NAMALWA (cell line): Measurements from ENCODE around the gene SFSWAP.
A peak's percentile ranks its signal among the peaks of the same experiment; 100 is the strongest.
"Not testable (repeated sequence)": the region's sequence is repeated elsewhere in the genome, so short reads cannot be mapped to it uniquely, and the experiment has no call there.

Source experiments
- DNase-seq: peaks from one replicate; pipeline ENCODE4 v3.0.0-alpha.2; 2015; ENCODE audit warnings: low spot score

The SFSWAP gene

GRCh38 chr12:131710464-131711457 is at the start of gene SFSWAP:
TSS of gene SFSWAP (plus strand) at chr12:131711090. CDS start at chr12:131711230, 140 bp downstream.
- DNase-seq: peak; percentile 79

- DNase-seq: not testable (repeated sequence)
These were observed 49.5 kb upstream of the SFSWAP start for GRCh38 chr12:131661170-131661985.

DNA sequence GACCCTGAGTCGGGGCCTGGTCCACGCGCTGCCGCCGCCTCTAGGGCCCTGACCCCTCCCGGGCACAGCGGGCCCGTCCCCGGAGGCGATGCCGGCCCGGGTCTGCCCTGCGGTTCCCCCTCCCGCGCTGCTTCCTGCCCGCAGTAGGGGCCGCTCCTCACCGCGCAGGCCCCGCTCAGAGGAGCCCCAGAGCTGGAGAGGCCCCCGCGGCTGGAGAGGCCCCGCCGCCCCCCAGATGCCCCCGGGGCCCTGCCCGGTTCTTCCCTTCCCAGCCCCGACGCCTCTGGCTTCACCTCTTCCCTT is 49.0 kb upstream of the SFSWAP start:
- DNase-seq: not testable (repeated sequence)

GRCh38 chr12:131662346-131662745 is 48.5 kb upstream of the SFSWAP start:
- not testable (repeated sequence) for DNase-seq

GRCh38 chr12:131665666-131666065 is 45.2 kb upstream of the SFSWAP start:
- not testable (repeated sequence) for DNase-seq

DNA sequence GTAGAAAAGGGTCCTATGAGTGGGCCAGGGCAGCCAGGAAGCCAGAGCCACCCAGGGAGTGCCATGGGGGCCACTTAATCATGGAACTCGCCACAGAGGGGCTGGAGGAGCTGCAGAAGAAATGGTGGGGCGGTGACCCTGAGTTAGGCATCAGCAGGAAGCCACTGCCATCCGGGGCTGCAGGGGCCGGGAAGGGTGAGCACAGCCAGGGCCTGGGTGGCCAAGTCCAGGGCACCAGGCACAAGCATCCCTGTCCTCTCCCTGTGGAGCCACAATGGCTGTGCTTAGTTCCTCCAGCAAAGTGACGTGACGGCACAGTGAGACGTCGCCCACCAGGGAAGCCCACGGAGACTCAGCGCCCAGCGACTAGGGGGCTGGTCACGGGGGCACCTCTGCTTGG is 44.4 kb upstream of the SFSWAP start:
- not testable (repeated sequence) for DNase-seq

GRCh38 chr12:131666978-131667601 is 43.8 kb upstream of the SFSWAP start:
- DNase-seq: peak; percentile 18

DNA sequence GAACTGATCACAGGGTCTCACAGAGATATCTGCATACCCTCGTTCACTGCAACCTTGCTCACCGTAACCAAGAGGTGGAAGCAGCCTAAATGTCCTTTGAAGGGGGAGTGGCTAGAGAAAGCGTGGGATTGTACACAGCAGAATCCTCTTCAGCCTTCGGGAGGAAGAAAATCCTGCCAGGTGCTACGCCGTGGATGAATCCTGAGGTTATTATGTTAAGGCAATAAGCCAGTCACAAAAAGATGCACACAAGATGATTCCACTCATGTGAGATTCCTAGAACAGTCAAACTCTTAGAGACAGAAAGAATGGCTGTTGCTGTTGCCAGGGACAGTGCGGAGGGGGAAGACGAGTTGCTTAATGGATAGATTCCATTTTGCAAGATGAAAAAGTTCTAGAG is 39.6 kb upstream of the SFSWAP start:
- DNase-seq: no peak

- DNase-seq: no peak
These were observed 39.0 kb upstream of the SFSWAP start for GRCh38 chr12:131671871-131672270.

DNA sequence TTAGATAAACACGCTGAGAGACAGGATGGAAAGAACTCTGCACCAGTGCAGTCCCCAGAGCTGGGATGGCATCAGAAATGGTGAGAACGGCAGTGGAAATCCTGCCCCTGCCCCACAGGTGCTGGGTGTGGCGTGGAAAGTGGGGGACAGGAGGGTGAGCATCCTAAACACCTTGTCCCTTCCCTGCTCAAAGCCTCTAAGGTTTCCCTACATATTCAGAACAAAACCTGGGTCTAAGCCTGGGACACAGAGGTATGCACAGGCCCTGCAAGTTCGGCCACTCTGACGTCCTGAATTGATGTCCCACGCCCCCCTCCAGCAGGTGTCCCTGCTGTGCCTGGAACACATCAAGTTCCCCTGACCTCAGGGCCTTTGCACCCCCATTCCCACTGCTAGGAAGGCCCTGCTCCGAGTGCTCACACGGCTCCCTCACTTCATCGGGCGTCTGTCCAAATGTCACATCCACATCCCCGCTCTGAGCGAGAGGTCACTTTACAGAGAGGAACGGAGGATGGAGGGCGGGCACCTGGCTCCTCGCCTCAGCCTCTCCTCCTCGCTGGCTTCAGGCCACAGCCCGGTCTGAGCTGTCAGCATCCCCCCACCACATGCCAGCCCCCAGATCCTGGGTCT is 38.5 kb upstream of the SFSWAP start:
- no peak for DNase-seq

DNA sequence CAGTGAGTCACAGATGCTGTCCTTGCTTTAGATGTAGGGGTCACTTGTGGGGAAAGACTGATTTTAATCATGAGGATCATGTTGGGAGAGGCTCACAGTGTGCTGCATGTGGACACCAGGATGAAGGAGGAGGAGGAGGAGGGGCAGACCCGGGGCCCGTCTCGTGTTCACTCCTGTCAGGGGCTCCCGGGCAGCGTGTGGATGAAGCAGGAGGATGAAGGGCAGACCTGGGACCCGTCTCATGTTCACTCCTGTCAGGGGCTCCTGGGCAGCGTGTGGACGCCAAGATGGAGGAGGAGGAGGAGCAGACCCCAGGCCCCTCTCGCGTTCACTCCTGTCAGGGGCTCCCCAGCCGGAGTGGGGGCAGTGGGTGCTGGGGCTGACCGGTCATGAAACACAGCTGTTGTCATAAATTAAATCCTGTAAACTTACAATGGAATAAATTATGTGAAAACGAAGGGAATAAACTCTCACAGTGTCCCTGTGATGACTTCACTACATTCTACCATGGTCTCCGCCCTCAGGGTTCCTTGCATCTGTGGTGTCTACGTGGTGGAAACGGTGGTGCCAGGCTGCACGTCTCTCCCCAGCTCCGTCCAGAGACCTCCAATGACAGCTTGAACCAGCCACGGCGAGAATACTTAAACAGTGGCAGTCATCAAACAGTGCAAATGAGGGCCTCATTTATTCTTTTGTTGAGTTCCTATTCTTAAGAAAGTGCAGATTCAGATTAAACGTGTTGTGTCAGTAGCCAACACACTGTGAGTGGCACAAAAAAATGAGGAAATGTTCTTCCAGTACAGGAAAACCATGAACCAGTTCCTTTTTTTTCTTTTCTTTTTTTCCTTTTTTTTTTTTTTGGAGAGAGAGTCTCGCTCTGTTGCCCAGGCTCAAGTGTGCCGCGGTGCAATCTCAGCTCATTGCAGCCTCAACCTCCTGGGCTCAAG is 37.7 kb upstream of the SFSWAP start:
- DNase-seq: no peak

DNA sequence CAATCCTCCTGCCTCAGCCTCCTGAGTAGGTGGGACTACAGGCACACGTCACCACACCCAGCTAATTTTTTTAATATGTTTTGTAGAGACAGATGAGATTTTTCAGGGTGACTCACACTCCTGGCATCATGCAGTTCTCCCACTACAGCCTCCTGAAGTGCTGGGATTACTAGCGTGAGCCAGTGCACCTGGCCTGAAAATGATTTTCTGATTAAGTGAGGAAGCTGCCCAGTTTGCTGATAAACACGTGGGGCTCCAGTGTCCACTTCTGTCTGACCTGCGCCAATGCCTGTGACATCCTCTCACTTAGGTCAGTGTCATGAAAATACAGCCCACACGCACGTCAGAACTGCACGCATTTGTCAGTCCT is 37.0 kb upstream of the SFSWAP start:
- no peak for DNase-seq

- DNase-seq: no peak
These were observed 36.5 kb upstream of the SFSWAP start for GRCh38 chr12:131674373-131674772.

DNA sequence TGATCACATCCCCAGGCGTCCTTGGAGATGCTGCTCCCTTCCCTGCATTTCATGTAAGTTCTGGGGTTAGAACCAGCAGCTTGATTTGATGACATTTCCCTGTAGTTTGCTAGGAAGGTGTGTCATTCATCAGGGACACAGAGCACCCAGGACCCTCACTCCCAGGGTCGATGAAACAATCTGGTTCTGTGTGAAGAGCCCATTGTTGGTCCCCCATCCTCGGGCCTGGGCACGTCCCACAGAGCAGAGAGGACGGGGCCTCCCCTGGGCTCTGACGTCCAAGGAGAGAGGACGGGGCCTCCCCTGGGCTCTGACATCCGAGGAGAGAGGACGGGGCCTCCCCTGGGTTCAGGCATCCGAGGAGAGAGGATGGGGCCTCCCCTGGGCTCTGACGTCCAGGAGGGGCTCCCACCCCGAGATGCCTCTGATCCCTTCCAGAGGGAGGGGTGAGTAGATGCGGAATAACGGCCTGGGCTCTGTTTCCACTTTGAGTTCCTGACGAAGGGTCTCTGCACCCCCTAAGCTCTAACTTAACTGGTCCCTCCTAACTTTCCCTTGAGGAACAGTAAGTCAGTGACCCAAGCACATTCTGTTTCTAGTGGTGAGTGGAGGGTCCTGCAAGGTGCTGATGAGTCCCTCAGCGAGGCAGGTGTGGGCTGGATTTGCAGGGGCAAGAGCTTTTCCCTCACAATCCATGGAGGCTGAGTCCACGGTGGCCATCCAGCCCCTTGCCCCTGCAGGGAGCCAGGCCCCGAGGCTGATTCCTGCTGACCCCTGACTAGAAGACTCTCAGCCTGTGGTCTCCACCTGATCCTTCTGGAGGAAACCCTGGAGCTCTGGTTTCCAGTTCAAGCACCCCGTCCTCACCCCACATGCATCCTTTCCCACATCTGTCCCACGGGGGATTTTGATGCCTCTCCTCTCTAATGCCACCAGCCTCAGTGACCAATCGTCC is 35.5 kb upstream of the SFSWAP start:
- DNase-seq: no peak

- DNase-seq: no peak
These were observed 34.3 kb upstream of the SFSWAP start for GRCh38 chr12:131676544-131676943.

- DNase-seq: not testable (repeated sequence)
These were observed 33.8 kb upstream of the SFSWAP start for GRCh38 chr12:131677067-131677466.

DNA sequence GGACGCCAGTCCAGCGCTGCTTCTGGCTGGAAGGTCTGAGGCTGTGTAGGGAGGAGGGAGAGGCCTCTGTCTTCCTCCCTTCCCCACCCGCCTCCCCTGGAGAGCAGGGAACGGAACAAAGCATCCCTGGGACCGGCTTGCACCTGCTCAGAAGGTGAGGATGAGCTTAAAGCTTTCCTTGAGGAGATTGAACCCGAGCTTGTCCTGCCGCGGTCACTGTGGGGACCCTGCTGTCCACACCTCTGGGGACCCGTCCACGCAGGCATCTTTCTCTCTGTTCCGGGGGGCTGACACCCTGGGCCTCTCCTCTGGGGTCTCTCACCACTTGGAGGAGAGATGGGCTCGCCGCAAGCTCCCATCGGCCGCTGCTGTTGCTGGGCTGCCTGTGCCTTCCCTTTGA is 33.2 kb upstream of the SFSWAP start:
- no peak for DNase-seq

DNA sequence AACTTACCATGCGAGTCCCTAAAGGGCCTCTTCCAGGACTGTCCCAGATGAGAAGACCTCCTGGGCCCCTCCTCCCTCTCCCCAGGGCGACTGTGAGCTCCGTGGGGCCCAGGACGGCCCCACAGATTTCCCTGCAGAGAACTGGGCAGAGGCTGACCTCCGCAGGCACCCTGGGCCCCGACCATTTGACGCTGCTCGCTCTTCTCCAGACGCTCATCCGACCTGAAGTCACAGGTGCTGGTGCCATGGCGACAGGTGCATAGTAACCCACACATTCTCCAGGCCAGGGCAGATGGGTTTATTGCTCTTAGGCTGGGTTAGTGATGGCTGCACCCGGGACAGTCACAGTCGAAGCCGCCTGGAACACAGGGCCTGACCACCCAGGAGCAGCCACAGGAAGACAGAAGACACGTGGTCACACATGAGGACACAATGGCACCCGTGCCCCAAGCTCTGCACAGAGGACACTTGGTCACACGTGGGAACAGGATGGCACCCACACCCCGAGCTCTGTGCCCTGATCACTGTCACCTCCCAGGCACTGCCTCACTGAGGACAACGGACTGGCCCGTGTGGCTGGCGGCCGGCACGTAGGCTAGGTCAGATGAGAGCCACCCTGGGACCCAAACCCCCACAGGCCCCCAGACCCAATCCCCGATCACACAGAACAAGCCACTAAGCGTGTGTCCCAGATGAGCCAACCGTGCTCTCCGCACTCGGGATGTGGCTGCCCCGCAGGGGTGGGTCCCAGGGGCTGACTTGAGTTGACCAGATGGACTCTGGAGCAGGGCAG is 32.3 kb upstream of the SFSWAP start:
- DNase-seq: not testable (repeated sequence)

DNA sequence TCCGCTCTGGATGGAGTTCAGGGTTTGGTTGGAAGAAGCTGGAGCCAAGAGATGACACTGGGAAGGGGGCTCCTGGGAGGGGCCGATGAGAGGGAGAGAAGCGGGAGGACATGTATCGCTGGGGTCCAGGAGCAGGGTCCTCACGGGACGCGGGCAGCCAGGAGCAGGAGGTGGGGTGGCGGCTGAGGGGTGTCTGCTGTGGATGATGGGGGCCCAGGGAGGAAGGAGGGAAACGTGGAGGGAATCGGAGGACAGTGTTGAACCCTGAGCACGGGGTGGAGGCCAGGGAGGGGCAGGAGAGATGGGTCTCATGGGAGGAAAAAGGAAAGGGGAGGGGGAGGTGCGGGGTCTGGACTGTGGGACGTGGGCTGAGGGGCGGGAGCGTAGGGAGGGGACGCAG is 31.7 kb upstream of the SFSWAP start:
- not testable (repeated sequence) for DNase-seq
